GM19351 (cell line): ENCODE measurements around the gene RAB11FIP3.
"Not testable (repeated sequence)": the region's sequence is repeated elsewhere in the genome, so short reads cannot be mapped to it uniquely, and the experiment has no call there.

Source experiments
- ATAC-seq: cut with Tn5 transposase; IDR thresholded peaks from one replicate; pipeline ENCODE4 v1.9.1; 2021; ENCODE audit warnings: mild to moderate bottlenecking, moderate library complexity; ENCODE audit not compliant: unreplicated experiment

RAB11FIP3 gene

GRCh38 chr16:460787-461186, 35.3 kb downstream of the RAB11FIP3 start:
- no peak for ATAC-seq

- no peak for ATAC-seq
Observed at GRCh38 chr16:463071-463470, 37.6 kb downstream of the RAB11FIP3 start.

GRCh38 chr16:466651-467050, 41.2 kb downstream of the RAB11FIP3 start:
- ATAC-seq, result no peak

- ATAC-seq, result not testable (repeated sequence)
Observed at GRCh38 chr16:467249-467871, 41.9 kb downstream of the RAB11FIP3 start.

- no peak for ATAC-seq
Observed at GRCh38 chr16:468068-468821, 42.8 kb downstream of the RAB11FIP3 start.

GRCh38 chr16:469459-469858, 44.0 kb downstream of the RAB11FIP3 start:
- ATAC-seq, result not testable (repeated sequence)

- no peak for ATAC-seq
Observed at GRCh38 chr16:470418-470817, 45.0 kb downstream of the RAB11FIP3 start.

- ATAC-seq, result no peak
Observed at GRCh38 chr16:471353-472198, 46.1 kb downstream of the RAB11FIP3 start.

GRCh38 chr16:472199-472504, 46.7 kb downstream of the RAB11FIP3 start:
- ATAC-seq, result no peak

GRCh38 chr16:473046-474043, 47.9 kb downstream of the RAB11FIP3 start:
- ATAC-seq, result no peak

- ATAC-seq, result no peak
Observed at GRCh38 chr16:474420-475122, 49.1 kb downstream of the RAB11FIP3 start.

- ATAC-seq, result no peak
Observed at GRCh38 chr16:476039-476438, 50.6 kb downstream of the RAB11FIP3 start.

GRCh38 chr16:477301-478157, 52.1 kb downstream of the RAB11FIP3 start:
- ATAC-seq, result no peak

GRCh38 chr16:478287-478686, 52.8 kb downstream of the RAB11FIP3 start:
- not testable (repeated sequence) for ATAC-seq

GRCh38 chr16:482468-483185, 57.2 kb downstream of the RAB11FIP3 start:
- ATAC-seq, result no peak

GRCh38 chr16:483341-484075, 58.1 kb downstream of the RAB11FIP3 start:
- no peak for ATAC-seq

- ATAC-seq, result no peak
Observed at GRCh38 chr16:489606-490005, 64.2 kb downstream of the RAB11FIP3 start.

GRCh38 chr16:490768-491167, 65.3 kb downstream of the RAB11FIP3 start:
- no peak for ATAC-seq
